WTC11 (cell line): Measurements from ENCODE around the gene CD209. TPM values are rescaled to one million over a fixed set of nuclear protein-coding genes. Genes with fewer than 3 reads are reported as not detected.
A peak's percentile ranks its signal among the peaks of the same experiment; 100 is the strongest.

Experiments used
- ATAC-seq: fragments of 200-7000 bp; cut with Tn5 transposase; 2 replicates; pipeline ENCODE4 v1.10.0; 2021; ENCODE audit warnings: mild to moderate bottlenecking, moderate library complexity
- CTCF ChIA-PET: fragments of 300-600 bp; sonication (Branson Sonifier 250); formaldehyde crosslinking; loops from one replicate; lab custom pipeline; 2021; ENCODE audit warnings: antibody characterized with exemption; lab: Charles Lee
- POLR2A ChIA-PET: fragments of 350-600 bp; sonication (Branson Sonifier 250); formaldehyde crosslinking; loops from one replicate; lab custom pipeline; 2021; ENCODE audit warnings: antibody characterized with exemption; lab: Charles Lee
- DNase-seq: peaks from one replicate; pipeline ENCODE4 v3.0.0; 2021; ENCODE audit warnings: low spot score
- H3K27ac Mint-ChIP-seq: 2 replicates; pipeline ENCODE4 v1.8.0; 2021; ENCODE audit warnings: mixed read lengths
- H3K27me3 Mint-ChIP-seq: 2 replicates; pipeline ENCODE4 v1.8.0; 2021; ENCODE audit warnings: low read depth, mild to moderate bottlenecking, moderate library complexity, mixed read lengths
- H3K36me3 Mint-ChIP-seq: 2 replicates; pipeline ENCODE4 v1.8.0; 2021; ENCODE audit warnings: mixed read lengths
- H3K4me1 Mint-ChIP-seq: 2 replicates; pipeline ENCODE4 v1.8.0; 2022; ENCODE audit warnings: mixed read lengths
- H3K4me3 Mint-ChIP-seq: 2 replicates; pipeline ENCODE4 v1.8.0; 2021; ENCODE audit warnings: mild to moderate bottlenecking, moderate library complexity, mixed read lengths
- H3K9me3 Mint-ChIP-seq: 2 replicates; pipeline ENCODE4 v1.8.0; 2021; ENCODE audit warnings: mixed read lengths
- AR ChIP-seq: fragments of 250-450 bp; sonication (Bioruptor Pico); IDR thresholded peaks from 2 replicates; pipeline ENCODE4 v1.9.0; 2021; ENCODE audit warnings: mild to moderate bottlenecking
- CTCF ChIP-seq: fragments of 200-600 bp; IDR thresholded peaks from 2 replicates; pipeline ENCODE4 v1.8.0; 2022; ENCODE audit warnings: antibody characterized with exemption
- EMX1 ChIP-seq: fragments of 250-450 bp; sonication (Bioruptor Pico); IDR thresholded peaks from 2 replicates; pipeline ENCODE4 v1.8.0; 2021; ENCODE audit warnings: mild to moderate bottlenecking
- GTF2I ChIP-seq: fragments of 250-450 bp; sonication (Bioruptor Pico); conservative IDR thresholded peaks from 2 replicates; pipeline ENCODE4 v1.4.0; 2021; ENCODE audit warnings: mild to moderate bottlenecking
- JAZF1 ChIP-seq: fragments of 250-450 bp; sonication (Bioruptor Pico); IDR thresholded peaks from 2 replicates; pipeline ENCODE4 v1.9.0; 2021; ENCODE audit warnings: moderate library complexity, mild to moderate bottlenecking, inconsistent platforms
- MXD4 ChIP-seq: fragments of 250-450 bp; sonication (Bioruptor Pico); IDR thresholded peaks from 2 replicates; pipeline ENCODE4 v1.8.0; 2021; ENCODE audit warnings: mild to moderate bottlenecking, moderate library complexity, borderline replicate concordance
- RORB ChIP-seq: fragments of 250-450 bp; sonication (Bioruptor Pico); IDR thresholded peaks from 2 replicates; pipeline ENCODE4 v1.9.0; 2021; ENCODE audit warnings: mild to moderate bottlenecking
- SMAD3 ChIP-seq: sonication (generic); formaldehyde crosslinking; IDR thresholded peaks from 2 replicates; pipeline ENCODE4 v1.8.0; 2022; ENCODE audit warnings: missing genetic modification reagents, mild to moderate bottlenecking, borderline replicate concordance
- TCF7 ChIP-seq: sonication (generic); formaldehyde crosslinking; IDR thresholded peaks from 2 replicates; pipeline ENCODE4 v1.8.0; 2022; ENCODE audit warnings: mild to moderate bottlenecking, low read depth, missing genetic modification reagents, moderate library complexity
- TEAD1 ChIP-seq: sonication (generic); formaldehyde crosslinking; IDR thresholded peaks from 2 replicates; pipeline ENCODE4 v1.8.0; 2022; ENCODE audit warnings: mild to moderate bottlenecking, missing genetic modification reagents
- ZBTB43 ChIP-seq: sonication (generic); formaldehyde crosslinking; IDR thresholded peaks from 2 replicates; pipeline ENCODE4 v1.8.1; 2023; ENCODE audit warnings: mild to moderate bottlenecking, missing genetic modification reagents
- ZNF263 ChIP-seq: sonication (generic); formaldehyde crosslinking; IDR thresholded peaks from 2 replicates; pipeline ENCODE4 v1.8.1; 2022; ENCODE audit warnings: low read depth, mild to moderate bottlenecking, moderate library complexity, missing genetic modification reagents
- total RNA-seq: library from RNA; stranded (reverse); gene quantifications from 3 replicates; pipeline ENCODE4 v1.2.3, GENCODE V29; 2021
- TF ChIP-seq, protein P1 (sequence below): fragments of 250-450 bp; sonication (Bioruptor Pico); IDR thresholded peaks from 2 replicates; pipeline ENCODE4 v2.1.2; 2022; ENCODE audit warnings: mild to moderate bottlenecking, moderate library complexity
- TF ChIP-seq, protein P2 (sequence below): sonication (generic); formaldehyde crosslinking; IDR thresholded peaks from 2 replicates; pipeline ENCODE4 v1.8.0; 2023; ENCODE audit warnings: missing genetic modification reagents, mild to moderate bottlenecking, borderline replicate concordance
- TF ChIP-seq, protein P3 (sequence below): fragments of 250-450 bp; sonication (Bioruptor Pico); IDR thresholded peaks from 2 replicates; pipeline ENCODE4 v1.9.0; 2021; ENCODE audit warnings: mild to moderate bottlenecking
- TF ChIP-seq, protein P4 (sequence below): sonication (generic); formaldehyde crosslinking; IDR thresholded peaks from 2 replicates; pipeline ENCODE4 v1.8.0; 2022; ENCODE audit warnings: mild to moderate bottlenecking, missing genetic modification reagents

Gene CD209
- total RNA-seq, 1 experiment from 2014 or later, result not detected

DNA sequence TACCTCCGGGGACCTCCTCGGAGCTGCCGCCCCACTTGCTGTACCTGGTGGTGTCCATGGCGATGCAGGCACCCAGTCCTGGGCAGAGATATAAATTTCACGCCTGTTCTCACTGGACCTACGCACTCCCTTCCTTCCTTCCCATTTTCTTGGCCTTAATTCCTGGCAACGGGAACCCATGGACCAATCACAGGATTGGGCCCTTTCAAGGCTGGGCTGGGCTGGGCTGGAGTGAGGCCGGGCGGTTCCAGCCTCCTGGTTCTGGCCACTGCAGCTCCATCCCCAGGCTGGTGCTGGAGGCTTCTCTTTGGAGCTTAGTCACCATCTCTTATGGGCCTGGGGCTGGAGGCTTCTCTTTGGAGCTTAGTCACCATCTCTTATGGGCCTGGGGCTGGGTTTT, 15.3 kb downstream of the CD209 start, which contains the start of gene CLEC4G (continued):
- no peak for TF ChIP-seq CTCF

- no peak for ATAC-seq
- H3K4me1 Mint-ChIP-seq, result peaks cover 13% of the 10 kb centered on the region
- TF ChIP-seq AR (CRISPR knock-in tag) (no peak), TCF7 (no peak), GTF2I (CRISPR knock-in tag) (no peak), JAZF1 (no peak), EMX1 (CRISPR knock-in tag) (no peak), ZBTB43 (no peak), TEAD1 (CRISPR knock-in tag) (no peak), RORB (CRISPR knock-in tag) (no peak), ZNF263 (CRISPR knock-in tag) (no peak), MXD4 (CRISPR knock-in tag) (no peak), SMAD3 (CRISPR knock-in tag) (no peak)
- TF ChIP-seq, protein P1, sequence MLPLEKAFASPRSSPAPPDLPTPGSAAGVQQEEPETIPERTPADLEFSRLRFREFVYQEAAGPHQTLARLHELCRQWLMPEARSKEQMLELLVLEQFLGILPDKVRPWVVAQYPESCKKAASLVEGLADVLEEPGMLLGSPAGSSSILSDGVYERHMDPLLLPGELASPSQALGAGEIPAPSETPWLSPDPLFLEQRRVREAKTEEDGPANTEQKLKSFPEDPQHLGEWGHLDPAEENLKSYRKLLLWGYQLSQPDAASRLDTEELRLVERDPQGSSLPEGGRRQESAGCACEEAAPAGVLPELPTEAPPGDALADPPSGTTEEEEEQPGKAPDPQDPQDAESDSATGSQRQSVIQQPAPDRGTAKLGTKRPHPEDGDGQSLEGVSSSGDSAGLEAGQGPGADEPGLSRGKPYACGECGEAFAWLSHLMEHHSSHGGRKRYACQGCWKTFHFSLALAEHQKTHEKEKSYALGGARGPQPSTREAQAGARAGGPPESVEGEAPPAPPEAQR, result no peak
- TF ChIP-seq, protein P2, sequence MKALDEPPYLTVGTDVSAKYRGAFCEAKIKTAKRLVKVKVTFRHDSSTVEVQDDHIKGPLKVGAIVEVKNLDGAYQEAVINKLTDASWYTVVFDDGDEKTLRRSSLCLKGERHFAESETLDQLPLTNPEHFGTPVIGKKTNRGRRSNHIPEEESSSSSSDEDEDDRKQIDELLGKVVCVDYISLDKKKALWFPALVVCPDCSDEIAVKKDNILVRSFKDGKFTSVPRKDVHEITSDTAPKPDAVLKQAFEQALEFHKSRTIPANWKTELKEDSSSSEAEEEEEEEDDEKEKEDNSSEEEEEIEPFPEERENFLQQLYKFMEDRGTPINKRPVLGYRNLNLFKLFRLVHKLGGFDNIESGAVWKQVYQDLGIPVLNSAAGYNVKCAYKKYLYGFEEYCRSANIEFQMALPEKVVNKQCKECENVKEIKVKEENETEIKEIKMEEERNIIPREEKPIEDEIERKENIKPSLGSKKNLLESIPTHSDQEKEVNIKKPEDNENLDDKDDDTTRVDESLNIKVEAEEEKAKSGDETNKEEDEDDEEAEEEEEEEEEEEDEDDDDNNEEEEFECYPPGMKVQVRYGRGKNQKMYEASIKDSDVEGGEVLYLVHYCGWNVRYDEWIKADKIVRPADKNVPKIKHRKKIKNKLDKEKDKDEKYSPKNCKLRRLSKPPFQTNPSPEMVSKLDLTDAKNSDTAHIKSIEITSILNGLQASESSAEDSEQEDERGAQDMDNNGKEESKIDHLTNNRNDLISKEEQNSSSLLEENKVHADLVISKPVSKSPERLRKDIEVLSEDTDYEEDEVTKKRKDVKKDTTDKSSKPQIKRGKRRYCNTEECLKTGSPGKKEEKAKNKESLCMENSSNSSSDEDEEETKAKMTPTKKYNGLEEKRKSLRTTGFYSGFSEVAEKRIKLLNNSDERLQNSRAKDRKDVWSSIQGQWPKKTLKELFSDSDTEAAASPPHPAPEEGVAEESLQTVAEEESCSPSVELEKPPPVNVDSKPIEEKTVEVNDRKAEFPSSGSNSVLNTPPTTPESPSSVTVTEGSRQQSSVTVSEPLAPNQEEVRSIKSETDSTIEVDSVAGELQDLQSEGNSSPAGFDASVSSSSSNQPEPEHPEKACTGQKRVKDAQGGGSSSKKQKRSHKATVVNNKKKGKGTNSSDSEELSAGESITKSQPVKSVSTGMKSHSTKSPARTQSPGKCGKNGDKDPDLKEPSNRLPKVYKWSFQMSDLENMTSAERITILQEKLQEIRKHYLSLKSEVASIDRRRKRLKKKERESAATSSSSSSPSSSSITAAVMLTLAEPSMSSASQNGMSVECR, result no peak
- TF ChIP-seq, protein P3, sequence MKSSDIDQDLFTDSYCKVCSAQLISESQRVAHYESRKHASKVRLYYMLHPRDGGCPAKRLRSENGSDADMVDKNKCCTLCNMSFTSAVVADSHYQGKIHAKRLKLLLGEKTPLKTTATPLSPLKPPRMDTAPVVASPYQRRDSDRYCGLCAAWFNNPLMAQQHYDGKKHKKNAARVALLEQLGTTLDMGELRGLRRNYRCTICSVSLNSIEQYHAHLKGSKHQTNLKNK (CRISPR knock-in tag), result no peak
- TF ChIP-seq, protein P4, sequence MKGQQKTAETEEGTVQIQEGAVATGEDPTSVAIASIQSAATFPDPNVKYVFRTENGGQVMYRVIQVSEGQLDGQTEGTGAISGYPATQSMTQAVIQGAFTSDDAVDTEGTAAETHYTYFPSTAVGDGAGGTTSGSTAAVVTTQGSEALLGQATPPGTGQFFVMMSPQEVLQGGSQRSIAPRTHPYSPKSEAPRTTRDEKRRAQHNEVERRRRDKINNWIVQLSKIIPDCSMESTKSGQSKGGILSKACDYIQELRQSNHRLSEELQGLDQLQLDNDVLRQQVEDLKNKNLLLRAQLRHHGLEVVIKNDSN (CRISPR knock-in tag), result no peak
- TF ChIP-seq, all 79 proteins: peak for 0
- H3K4me3 Mint-ChIP-seq, result peak overlapping the region; percentile 32
- H3K27ac Mint-ChIP-seq, result no peak overlapping the region
- H3K27me3 Mint-ChIP-seq, result peaks cover 86% of the 10 kb centered on the region
- no peak for DNase-seq
- CTCF ChIA-PET, result interaction anchor here (1.8 kb wide), 1 partner anchor 68 kb away, joined by 6 read pairs; no protein-coding TSS in a partner anchor
- no peaks in the 10 kb centered on the region for H3K9me3 Mint-ChIP-seq
- POLR2A ChIA-PET, result no interaction called here
- H3K36me3 Mint-ChIP-seq, result no peaks in the 10 kb centered on the region
Measured at GRCh38 chr19:7731615-7732014, 15.7 kb downstream of the CD209 start.
